ENCODE measurements around the gene SCGB1C1.

The SCGB1C1 gene

GRCh38 chr11:205221-206001, 12.5 kb downstream of the SCGB1C1 start:
- DNase-seq = no peak

- DNase-seq = no peak
These were observed 13.1 kb downstream of the SCGB1C1 start for GRCh38 chr11:206002-206384.

GRCh38 chr11:206526-207207, 13.8 kb downstream of the SCGB1C1 start:
- no peak for DNase-seq

GRCh38 chr11:207208-207862, 14.5 kb downstream of the SCGB1C1 start, which contains the start of the genes BET1L and RIC8A:
TSS of gene BET1L (minus strand) at chr11:207399. CDS start at chr11:207321, 78 bp downstream.
TSS of gene RIC8A (plus strand) at chr11:207708. CDS start at chr11:208855, 1,147 bp downstream.
- DNase-seq = peak; percentile 90 to 95

- DNase-seq = no peak
These were observed 14.9 kb downstream of the SCGB1C1 start for GRCh38 chr11:207863-208180.

GRCh38 chr11:208181-208916, 15.5 kb downstream of the SCGB1C1 start:
- DNase-seq = no peak

GRCh38 chr11:208917-209260, 16.0 kb downstream of the SCGB1C1 start:
- no peak for DNase-seq

GRCh38 chr11:209275-210121, 16.6 kb downstream of the SCGB1C1 start:
- DNase-seq = no peak

GRCh38 chr11:210122-210802, 17.4 kb downstream of the SCGB1C1 start:
- no peak for DNase-seq

GRCh38 chr11:210803-211180, 17.9 kb downstream of the SCGB1C1 start:
- no peak for DNase-seq

GRCh38 chr11:211295-211694, 18.4 kb downstream of the SCGB1C1 start:
- no peak for DNase-seq

GRCh38 chr11:211741-212140, 18.9 kb downstream of the SCGB1C1 start:
- no peak for DNase-seq

GRCh38 chr11:212150-213100, 19.5 kb downstream of the SCGB1C1 start:
- no peak for DNase-seq

- no peak for DNase-seq
These were observed 20.2 kb downstream of the SCGB1C1 start for GRCh38 chr11:213111-213510.

GRCh38 chr11:214083-214482, 21.2 kb downstream of the SCGB1C1 start:
- no peak for DNase-seq

- no peak for DNase-seq
These were observed 22.7 kb downstream of the SCGB1C1 start for GRCh38 chr11:215581-216037.

- no peak for DNase-seq
These were observed 23.4 kb downstream of the SCGB1C1 start for GRCh38 chr11:216081-216974.

GRCh38 chr11:217704-218103, 24.8 kb downstream of the SCGB1C1 start:
- no peak for DNase-seq

Measured in cerebellar nuclear complex (tissue), 1 donor.